C4-2B (cell line): ENCODE data around the gene LYST.

ENCODE experiments used
- ZFX ChIP-seq: fragments of 450-650 bp; IDR thresholded peaks from 2 replicates; pipeline ENCODE4 v1.6.1; 2017
- TF ChIP-seq, protein P1 (sequence below): fragments of 450-650 bp; conservative IDR thresholded peaks from 2 replicates; pipeline ENCODE4 v1.5.1; 2017; ENCODE audit warnings: mild to moderate bottlenecking

DNA sequence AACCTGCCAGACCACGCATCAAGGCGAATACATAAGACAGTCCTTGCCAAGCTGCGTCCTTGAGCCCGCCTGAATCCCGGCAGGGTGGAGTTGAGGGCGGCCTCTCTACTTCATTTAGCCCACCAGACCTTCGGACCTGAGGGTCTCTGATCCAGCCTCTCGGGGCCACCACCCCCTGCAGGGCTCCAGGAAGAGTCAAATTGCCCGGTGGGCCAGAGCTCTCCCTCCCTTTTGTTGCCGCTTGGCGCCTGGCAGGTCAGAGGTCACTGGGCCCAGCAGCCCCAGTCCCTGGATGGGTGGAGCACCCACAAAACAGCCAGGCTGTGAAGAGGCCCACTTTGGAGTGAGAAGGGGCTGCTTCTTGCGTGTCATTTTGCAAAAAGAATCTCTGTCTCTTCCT is 226.1 kb downstream of the LYST start:
- TF ChIP-seq, protein P1, sequence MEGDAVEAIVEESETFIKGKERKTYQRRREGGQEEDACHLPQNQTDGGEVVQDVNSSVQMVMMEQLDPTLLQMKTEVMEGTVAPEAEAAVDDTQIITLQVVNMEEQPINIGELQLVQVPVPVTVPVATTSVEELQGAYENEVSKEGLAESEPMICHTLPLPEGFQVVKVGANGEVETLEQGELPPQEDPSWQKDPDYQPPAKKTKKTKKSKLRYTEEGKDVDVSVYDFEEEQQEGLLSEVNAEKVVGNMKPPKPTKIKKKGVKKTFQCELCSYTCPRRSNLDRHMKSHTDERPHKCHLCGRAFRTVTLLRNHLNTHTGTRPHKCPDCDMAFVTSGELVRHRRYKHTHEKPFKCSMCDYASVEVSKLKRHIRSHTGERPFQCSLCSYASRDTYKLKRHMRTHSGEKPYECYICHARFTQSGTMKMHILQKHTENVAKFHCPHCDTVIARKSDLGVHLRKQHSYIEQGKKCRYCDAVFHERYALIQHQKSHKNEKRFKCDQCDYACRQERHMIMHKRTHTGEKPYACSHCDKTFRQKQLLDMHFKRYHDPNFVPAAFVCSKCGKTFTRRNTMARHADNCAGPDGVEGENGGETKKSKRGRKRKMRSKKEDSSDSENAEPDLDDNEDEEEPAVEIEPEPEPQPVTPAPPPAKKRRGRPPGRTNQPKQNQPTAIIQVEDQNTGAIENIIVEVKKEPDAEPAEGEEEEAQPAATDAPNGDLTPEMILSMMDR: no peak
- TF ChIP-seq ZFX: no peak
